HepG2 (cell line): ENCODE data around the gene OMA1. TPM values are rescaled to one million over a fixed set of nuclear protein-coding genes. Genes with fewer than 3 reads are reported as not detected.
A peak's percentile ranks its signal among the peaks of the same experiment; 100 is the strongest.

Source experiments
- ATAC-seq: fragments of 200-7000 bp; cut with Tn5 transposase; 3 replicates; pipeline ENCODE4 v1.9.1; 2020; ENCODE audit warnings: mild to moderate bottlenecking, moderate library complexity
- BruUV-seq: library from RNA; stranded (reverse); fragments of 400-500 nt; replicated peaks from 2 replicates; lab custom pipeline; 2021; lab: Mats Ljungman, UMichigan
- CTCF ChIA-PET: fragments of 300-600 bp; formaldehyde crosslinking; extraction: SDS; loops from one replicate; lab custom pipeline; 2021; ENCODE audit warnings: low total read pairs, inconsistent platforms, low intra/inter-chr PET ratio; lab: Yijun Ruan, JAX
- POLR2A ChIA-PET: fragments of 350-600 bp; sonication (Branson Sonifier 250); formaldehyde crosslinking; loops from one replicate; lab custom pipeline; 2020; ENCODE audit warnings: antibody characterized with exemption, inconsistent platforms; lab: Yijun Ruan, JAX
- DNase-seq: peaks from one replicate; pipeline ENCODE4 v3.0.0-alpha.2; 2015; ENCODE audit warnings: low spot score
- FAIRE-seq: peaks from 3 replicates; lab custom pipeline; 2011; peaks lifted over from hg19 to GRCh38; lab: Jason Lieb, UNC
- H2AFZ ChIP-seq: one replicate; pipeline ENCODE4 v1.6.1; 2011; ENCODE audit warnings: low read length, inconsistent platforms
- H3K27ac ChIP-seq: fragments of 300-600 bp; 3 replicates; pipeline ENCODE4 v1.8.0; 2011; ENCODE audit warnings: mixed run types, mild to moderate bottlenecking, mixed read lengths, low read length, inconsistent platforms; ENCODE audit not compliant: insufficient read depth; ENCODE audit errors: extremely low read length
- H3K27me3 ChIP-seq, 2 experiments: fragments of 200-600 bp in 1 of 2; 2 replicates in 1 of 2; 3 replicates in 1 of 2; pipeline versions ENCODE4 v1.6.0 to v1.8.0; 2011; ENCODE audit warnings: low read length in 2 of 2, mild to moderate bottlenecking in 2 of 2, moderate library complexity in 2 of 2, inconsistent platforms in 1 of 2; ENCODE audit not compliant: insufficient read depth in 2 of 2, control insufficient read depth in 1 of 2
- H3K36me3 ChIP-seq, 2 experiments: fragments of 200-600 bp in 1 of 2; replicated peaks in 1 of 2; 2 replicates in 1 of 2; 3 replicates in 1 of 2; pipeline versions ENCODE4 v1.5.1 to v1.8.0; 2011; ENCODE audit warnings: low read length in 2 of 2, inconsistent platforms in 1 of 2; ENCODE audit not compliant: insufficient read depth in 2 of 2, control insufficient read depth in 1 of 2
- H3K4me1 ChIP-seq: 2 replicates; pipeline ENCODE4 v1.5.1; 2012; ENCODE audit warnings: low read length, inconsistent platforms; ENCODE audit not compliant: insufficient read depth
- H3K4me2 ChIP-seq: 2 replicates; pipeline ENCODE4 v1.6.0; 2011; ENCODE audit warnings: low read depth, low read length, inconsistent platforms
- H3K4me3 ChIP-seq, 3 experiments: fragments of 200-600 bp in 1 of 3; sonication (generic), shearing (Covaris generic) in 1 of 3; replicated peaks in 1 of 3; 2 replicates each; pipeline ENCODE4 v1.5.1; 2011 to 2016; ENCODE audit warnings: low read length in 3 of 3, inconsistent platforms in 2 of 3, low read depth in 2 of 3, mild to moderate bottlenecking in 2 of 3, control low read depth in 1 of 3, mixed read lengths in 1 of 3; ENCODE audit not compliant: insufficient read depth in 1 of 3
- H3K79me2 ChIP-seq: one replicate; pipeline ENCODE4 v1.6.1; 2011; ENCODE audit warnings: low read length, inconsistent platforms; ENCODE audit not compliant: insufficient read depth
- H3K9ac ChIP-seq: 2 replicates; pipeline ENCODE4 v1.6.0; 2011; ENCODE audit warnings: mild to moderate bottlenecking, low read depth, low read length, inconsistent platforms; ENCODE audit not compliant: insufficient read depth
- H3K9me3 ChIP-seq: 2 replicates; pipeline ENCODE4 v1.5.1; 2012; ENCODE audit warnings: mild to moderate bottlenecking, low read length
- H4K20me1 ChIP-seq: 2 replicates; pipeline ENCODE4 v1.6.0; 2011; ENCODE audit warnings: inconsistent platforms, mild to moderate bottlenecking, low read length, moderate library complexity; ENCODE audit not compliant: insufficient read depth
- ATF7 ChIP-seq, 2 experiments: fragments of 450-650 bp in 1 of 2; sonication (generic) in 1 of 2; formaldehyde crosslinking in 1 of 2; IDR thresholded peaks; 2 replicates each; pipeline versions ENCODE4 v1.4.0 to v1.6.1; 2016 to 2020; ENCODE audit warnings: antibody characterized with exemption in 1 of 2, mild to moderate bottlenecking in 1 of 2, missing genetic modification reagents in 1 of 2
- ETV6 ChIP-seq: sonication (generic); formaldehyde crosslinking; conservative IDR thresholded peaks from 2 replicates; pipeline ENCODE4 v1.4.0; 2020; ENCODE audit warnings: missing genetic modification reagents
- FOXC1 ChIP-seq: sonication (generic); formaldehyde crosslinking; IDR thresholded peaks from 2 replicates; pipeline ENCODE4 v1.8.0; 2022; ENCODE audit warnings: mild to moderate bottlenecking, missing genetic modification reagents, borderline replicate concordance
- RARA ChIP-seq: IDR thresholded peaks from 2 replicates; pipeline ENCODE4 v1.6.1; 2016; ENCODE audit warnings: missing genetic modification reagents, missing compliant biosample characterization
- ZNF468 ChIP-seq: sonication (generic); formaldehyde crosslinking; IDR thresholded peaks from 2 replicates; pipeline ENCODE4 v1.8.0; 2022; ENCODE audit warnings: mild to moderate bottlenecking, moderate library complexity, missing genetic modification reagents
- ZNF510 ChIP-seq: sonication (generic); formaldehyde crosslinking; IDR thresholded peaks from 2 replicates; pipeline ENCODE4 v1.4.0; 2020; ENCODE audit warnings: low read depth, mild to moderate bottlenecking, missing genetic modification reagents
- ZSCAN12 ChIP-seq: sonication (generic); formaldehyde crosslinking; IDR thresholded peaks from 2 replicates; pipeline ENCODE4 v1.9.0; 2021; ENCODE audit warnings: mild to moderate bottlenecking, missing genetic modification reagents
- in situ Hi-C: cut with HindIII; loops from 2 replicates; pipeline ENCODE4 v1.10.0; 2017; ENCODE audit warnings: low pct_unique_long_range_greater_than_20kb; ENCODE audit not compliant: extremely low pct_ligation_motif_present
- intact Hi-C: fragments of 100-400 bp; cut with micrococcal nuclease; formaldehyde crosslinking; loops from one replicate; pipeline ENCODE4 v1.10.0; 2022; ENCODE audit not compliant: unreplicated experiment
- polyA plus RNA-seq, 8 experiments: library from polyadenylated mRNA; depleted of rRNA in 3 of 8; stranded (reverse) in 7 of 8; unstranded in 1 of 8; fragments of >200 nt; fragmentation: Illumina TruSeq in 4 of 8; extraction: Trizol in 4 of 8; gene quantifications; 2 replicates each; pipeline versions ENCODE4 v1.2.1 to v1.2.3, GENCODE V29; 2011 to 2016; ENCODE audit warnings: low read depth in 4 of 8, missing spikeins in 1 of 8, mixed read lengths in 1 of 8; ENCODE audit not compliant: insufficient read depth in 1 of 8
- total RNA-seq, 5 experiments: library from RNA; depleted of rRNA; stranded (reverse); fragments of >200 nt; fragmentation: Illumina TruSeq; extraction: Trizol; gene quantifications; 2 replicates each; pipeline ENCODE4 v1.2.3, GENCODE V29; 2016; ENCODE audit warnings: low read depth in 1 of 5
- TF ChIP-seq, protein P1 (sequence below): sonication (generic); formaldehyde crosslinking; IDR thresholded peaks from 2 replicates; pipeline ENCODE4 v1.5.1; 2020; ENCODE audit warnings: mild to moderate bottlenecking, missing genetic modification reagents
- TF ChIP-seq, protein P2 (sequence below): sonication (generic); formaldehyde crosslinking; IDR thresholded peaks from 2 replicates; pipeline ENCODE4 v1.4.0; 2020; ENCODE audit warnings: missing genetic modification reagents

The OMA1 gene
- total and polyA plus RNA-seq, 2 of the 13 experiments (the other 11 are each of a cell fraction or from before 2014, with no cell fraction given), result 7.0 to 26.9 TPM

DNA sequence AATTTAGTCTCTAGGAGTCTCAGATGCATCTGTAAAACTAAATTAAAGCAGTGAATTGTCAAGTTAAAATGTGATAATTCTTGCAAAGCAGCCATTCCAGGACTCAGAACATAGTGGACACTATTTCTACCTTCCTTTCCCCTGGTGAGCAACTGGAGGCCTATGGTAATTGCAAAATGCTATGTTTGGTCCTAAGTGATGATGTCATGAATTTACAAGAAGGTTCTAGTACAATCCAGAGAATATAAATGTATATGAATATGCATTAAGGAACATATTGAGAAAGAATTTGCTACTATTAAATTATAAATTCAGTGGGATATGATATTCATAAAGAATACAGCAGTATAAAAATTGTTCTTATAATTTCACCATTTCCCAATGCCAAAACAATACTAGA lies 32.6 kb downstream of the OMA1 start:
- Histone ChIP-seq H3K4me1 (no peaks in the 10 kb centered on the region), H3K36me3 (no peaks in the 10 kb centered on the region), H4K20me1 (no peaks in the 10 kb centered on the region), H3K79me2 (no peaks in the 10 kb centered on the region), H3K27me3 (no peaks in the 10 kb centered on the region), H2AFZ (no peak overlapping the region), H3K27ac (no peak overlapping the region), H3K4me3 (no peak overlapping the region), H3K9me3 (0 out of 2 replicates have a peak, but pooled peaks cover 4% of the 10 kb centered on the region), H3K4me2 (no peak overlapping the region), H3K9ac (no peak overlapping the region)
- DNase-seq (no peak), ATAC-seq (no peak), FAIRE-seq (no peak)
- ChIA-PET CTCF (interaction anchor here (3.1 kb wide), 1 partner anchor 33 kb away, joined by 28 read pairs; the partner anchor contains the start of gene OMA1), POLR2A (no interaction called here)
- no peak for TF ChIP-seq RARA (CRISPR knock-in tag)
- no peak for TF ChIP-seq FOXC1 (CRISPR knock-in tag)
- TF ChIP-seq ETV6 (CRISPR knock-in tag), result no peak
- TF ChIP-seq ZSCAN12 (CRISPR knock-in tag), result no peak
- TF ChIP-seq, protein P1, sequence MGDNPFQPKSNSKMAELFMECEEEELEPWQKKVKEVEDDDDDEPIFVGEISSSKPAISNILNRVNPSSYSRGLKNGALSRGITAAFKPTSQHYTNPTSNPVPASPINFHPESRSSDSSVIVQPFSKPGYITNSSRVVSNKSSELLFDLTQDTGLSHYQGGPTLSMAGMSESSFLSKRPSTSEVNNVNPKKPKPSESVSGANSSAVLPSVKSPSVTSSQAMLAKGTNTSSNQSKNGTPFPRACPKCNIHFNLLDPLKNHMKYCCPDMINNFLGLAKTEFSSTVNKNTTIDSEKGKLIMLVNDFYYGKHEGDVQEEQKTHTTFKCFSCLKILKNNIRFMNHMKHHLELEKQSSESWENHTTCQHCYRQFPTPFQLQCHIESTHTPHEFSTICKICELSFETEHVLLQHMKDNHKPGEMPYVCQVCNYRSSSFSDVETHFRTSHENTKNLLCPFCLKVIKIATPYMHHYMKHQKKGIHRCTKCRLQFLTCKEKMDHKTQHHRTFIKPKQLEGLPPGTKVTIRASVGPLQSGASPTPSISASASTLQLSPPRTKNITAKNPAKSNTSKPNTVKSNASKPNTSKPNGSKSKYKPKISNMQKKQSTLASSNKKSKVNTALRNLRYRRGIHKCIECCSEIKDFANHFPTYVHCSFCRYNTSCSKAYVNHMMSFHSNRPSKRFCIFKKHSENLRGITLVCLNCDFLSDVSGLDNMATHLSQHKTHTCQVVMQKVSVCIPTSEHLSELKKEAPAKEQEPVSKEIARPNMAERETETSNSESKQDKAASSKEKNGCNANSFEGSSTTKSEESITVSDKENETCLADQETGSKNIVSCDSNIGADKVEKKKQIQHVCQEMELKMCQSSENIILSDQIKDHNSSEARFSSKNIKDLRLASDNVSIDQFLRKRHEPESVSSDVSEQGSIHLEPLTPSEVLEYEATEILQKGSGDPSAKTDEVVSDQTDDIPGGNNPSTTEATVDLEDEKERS (CRISPR knock-in tag), result no peak
- TF ChIP-seq, protein P2, sequence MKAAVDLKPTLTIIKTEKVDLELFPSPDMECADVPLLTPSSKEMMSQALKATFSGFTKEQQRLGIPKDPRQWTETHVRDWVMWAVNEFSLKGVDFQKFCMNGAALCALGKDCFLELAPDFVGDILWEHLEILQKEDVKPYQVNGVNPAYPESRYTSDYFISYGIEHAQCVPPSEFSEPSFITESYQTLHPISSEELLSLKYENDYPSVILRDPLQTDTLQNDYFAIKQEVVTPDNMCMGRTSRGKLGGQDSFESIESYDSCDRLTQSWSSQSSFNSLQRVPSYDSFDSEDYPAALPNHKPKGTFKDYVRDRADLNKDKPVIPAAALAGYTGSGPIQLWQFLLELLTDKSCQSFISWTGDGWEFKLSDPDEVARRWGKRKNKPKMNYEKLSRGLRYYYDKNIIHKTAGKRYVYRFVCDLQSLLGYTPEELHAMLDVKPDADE (CRISPR knock-in tag), result no peak
- TF ChIP-seq ZNF510 (CRISPR knock-in tag), result no peak
- no peak for TF ChIP-seq ZNF468 (CRISPR knock-in tag)
- peak; percentile 91 for TF ChIP-seq ATF7 (IDR thresholded peaks at IDR 0.05)
- TF ChIP-seq ATF7 (CRISPR knock-in tag; IDR thresholded peaks at IDR 0.05), result no peak
- no TSS peak for BruUV-seq
- intact Hi-C loops (no loop called here), in situ Hi-C loops (loop anchor here (5.0 kb wide), 1 partner anchor 138 kb away; no protein-coding TSS in a partner anchor)
